ENCODE results near the gene TMEM30A.

DNA sequence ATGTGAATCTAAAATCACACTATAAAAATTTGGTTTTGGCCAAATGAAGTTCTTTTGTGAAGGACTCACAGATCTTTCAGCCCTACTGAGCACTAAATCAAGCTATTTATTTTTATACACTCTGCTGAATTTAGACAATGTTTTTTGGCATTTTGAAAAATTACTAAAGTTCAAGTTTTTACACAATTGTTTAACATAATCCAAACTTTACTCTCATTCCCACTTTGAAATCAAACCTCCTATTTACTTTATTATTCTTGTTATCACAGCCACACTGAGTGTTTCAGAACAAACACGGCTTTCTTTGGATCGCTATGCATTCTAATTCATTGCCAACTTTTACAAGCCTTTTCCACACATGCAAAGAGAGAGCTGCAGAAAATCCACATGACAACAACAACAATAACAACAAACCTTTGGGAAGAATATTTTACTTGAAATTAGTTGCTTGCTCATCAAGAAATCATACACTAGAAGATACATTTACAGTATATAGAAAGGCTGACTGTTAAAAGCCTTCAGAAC lies 49.1 kb upstream of the TMEM30A start:
- TF ChIP-seq CTCF (IDR thresholded peaks at IDR 0.05) (no peak), POLR2A (IDR thresholded peaks at IDR 0.05) (no peak)

Measured in heart left ventricle (tissue), 13 donors.